ENCODE measurements around the gene CA4.

Gene CA4

DNA sequence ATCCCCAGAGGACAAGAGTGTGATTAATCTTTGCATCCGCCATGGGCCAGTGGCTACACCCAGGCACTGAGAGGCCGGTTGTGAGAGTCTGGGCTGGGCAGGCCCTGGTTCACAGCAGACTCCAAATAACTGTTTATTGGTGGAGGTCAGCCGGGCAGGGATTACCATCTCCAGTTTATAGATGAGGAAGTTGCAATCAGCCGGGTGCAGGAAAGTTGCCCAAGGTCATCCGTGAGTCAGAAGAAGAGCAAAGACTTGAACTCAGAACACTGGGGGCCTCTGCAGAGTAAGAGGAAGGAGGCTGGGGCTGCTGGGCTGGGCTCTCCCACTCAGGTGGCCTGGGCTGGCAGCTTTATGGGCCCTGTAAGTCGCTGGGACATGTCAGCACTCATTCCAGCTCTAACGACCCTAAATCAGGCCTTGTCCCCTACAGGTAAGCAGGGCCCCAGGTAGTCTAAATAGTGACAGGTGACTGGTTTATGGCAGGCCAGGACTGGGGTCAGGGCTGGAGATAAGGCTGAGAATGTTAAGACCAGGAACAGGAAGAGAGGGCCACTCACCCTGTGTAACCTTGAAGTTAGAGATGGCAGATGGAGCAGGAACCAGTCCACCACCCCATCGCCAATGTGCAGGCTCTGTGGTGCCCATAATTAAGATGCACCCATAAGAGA lies 2.1 kb upstream of the CA4 start:
- Histone ChIP-seq H3K9me2 (ENCODE audit: low read depth, low read length) (no peaks in the 10 kb centered on the region), H4K20me1 (ENCODE audit: insufficient read depth, low read length) (no peaks in the 10 kb centered on the region), H3K27me3 (ENCODE audit: insufficient read depth, low read length) (peaks cover 5% of the 10 kb centered on the region), H3F3A (ENCODE audit: insufficient read depth, low read length) (no peaks in the 10 kb centered on the region), H3K4me3 (ENCODE audit: low read depth, low read length, poor library complexity, severe bottlenecking) (no peak overlapping the region), H2AFZ (ENCODE audit: low read length) (no peak overlapping the region), H3K79me2 (ENCODE audit: insufficient read depth, low read length) (no peaks in the 10 kb centered on the region), H3K9me3 (ENCODE audit: low read length) (no peaks in the 10 kb centered on the region), H3K4me1 (ENCODE audit: insufficient read depth, low read length, severe bottlenecking) (peaks cover 20% of the 10 kb centered on the region), H3K4me2 (ENCODE audit: low read length) (no peak overlapping the region), H3K27ac (ENCODE audit: low read depth, low read length, poor library complexity, severe bottlenecking) (no peak overlapping the region), H3K9ac (ENCODE audit: low read length) (no peak overlapping the region), H3K36me3 (ENCODE audit: insufficient read depth, low read length) (no peaks in the 10 kb centered on the region)
- no peak for TF ChIP-seq EZH2 (IDR thresholded peaks at IDR 0.05; ENCODE audit: borderline replicate concordance, low read length)
- TF ChIP-seq, protein P1, sequence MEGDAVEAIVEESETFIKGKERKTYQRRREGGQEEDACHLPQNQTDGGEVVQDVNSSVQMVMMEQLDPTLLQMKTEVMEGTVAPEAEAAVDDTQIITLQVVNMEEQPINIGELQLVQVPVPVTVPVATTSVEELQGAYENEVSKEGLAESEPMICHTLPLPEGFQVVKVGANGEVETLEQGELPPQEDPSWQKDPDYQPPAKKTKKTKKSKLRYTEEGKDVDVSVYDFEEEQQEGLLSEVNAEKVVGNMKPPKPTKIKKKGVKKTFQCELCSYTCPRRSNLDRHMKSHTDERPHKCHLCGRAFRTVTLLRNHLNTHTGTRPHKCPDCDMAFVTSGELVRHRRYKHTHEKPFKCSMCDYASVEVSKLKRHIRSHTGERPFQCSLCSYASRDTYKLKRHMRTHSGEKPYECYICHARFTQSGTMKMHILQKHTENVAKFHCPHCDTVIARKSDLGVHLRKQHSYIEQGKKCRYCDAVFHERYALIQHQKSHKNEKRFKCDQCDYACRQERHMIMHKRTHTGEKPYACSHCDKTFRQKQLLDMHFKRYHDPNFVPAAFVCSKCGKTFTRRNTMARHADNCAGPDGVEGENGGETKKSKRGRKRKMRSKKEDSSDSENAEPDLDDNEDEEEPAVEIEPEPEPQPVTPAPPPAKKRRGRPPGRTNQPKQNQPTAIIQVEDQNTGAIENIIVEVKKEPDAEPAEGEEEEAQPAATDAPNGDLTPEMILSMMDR (IDR thresholded peaks at IDR 0.05; ENCODE audit: low read length), result no peak

DNA sequence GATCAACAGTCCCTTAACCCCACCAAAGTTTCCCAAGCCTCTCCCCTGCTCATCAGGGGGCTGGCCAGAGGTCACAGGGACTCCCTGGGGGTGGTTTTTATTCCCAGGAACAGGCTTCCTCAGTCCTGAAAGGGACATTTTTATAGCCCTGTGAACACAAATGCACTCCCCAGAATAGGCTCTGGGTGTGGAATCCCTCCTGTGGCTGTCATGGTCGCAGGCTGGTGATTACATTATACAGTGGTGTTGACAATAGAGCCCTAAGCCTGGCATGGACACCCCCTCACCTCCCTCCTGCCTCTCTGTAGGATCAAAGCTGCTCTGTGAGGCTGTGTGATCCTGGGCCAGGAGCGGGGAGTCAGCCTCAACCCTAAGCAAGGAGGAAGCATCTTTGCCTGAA lies 1.4 kb upstream of the CA4 start:
- Histone ChIP-seq H3K27ac (ENCODE audit: low read depth, low read length, poor library complexity, severe bottlenecking) (no peak overlapping the region), H3F3A (ENCODE audit: insufficient read depth, low read length) (no peaks in the 10 kb centered on the region), H2AFZ (ENCODE audit: low read length) (no peak overlapping the region), H3K9me3 (ENCODE audit: low read length) (no peaks in the 10 kb centered on the region), H3K9ac (ENCODE audit: low read length) (no peak overlapping the region), H3K4me1 (ENCODE audit: insufficient read depth, low read length, severe bottlenecking) (peaks cover 15% of the 10 kb centered on the region), H3K36me3 (ENCODE audit: insufficient read depth, low read length) (no peaks in the 10 kb centered on the region), H3K4me2 (ENCODE audit: low read length) (no peak overlapping the region), H3K4me3 (ENCODE audit: low read depth, low read length, poor library complexity, severe bottlenecking) (no peak overlapping the region), H3K79me2 (ENCODE audit: insufficient read depth, low read length) (no peaks in the 10 kb centered on the region), H4K20me1 (ENCODE audit: insufficient read depth, low read length) (no peaks in the 10 kb centered on the region), H3K9me2 (ENCODE audit: low read depth, low read length) (no peaks in the 10 kb centered on the region), H3K27me3 (ENCODE audit: insufficient read depth, low read length) (peaks cover 5% of the 10 kb centered on the region)
- no peak for TF ChIP-seq EZH2 (IDR thresholded peaks at IDR 0.05; ENCODE audit: borderline replicate concordance, low read length)
- TF ChIP-seq, protein P1 (IDR thresholded peaks at IDR 0.05; ENCODE audit: low read length), result no peak

DNA sequence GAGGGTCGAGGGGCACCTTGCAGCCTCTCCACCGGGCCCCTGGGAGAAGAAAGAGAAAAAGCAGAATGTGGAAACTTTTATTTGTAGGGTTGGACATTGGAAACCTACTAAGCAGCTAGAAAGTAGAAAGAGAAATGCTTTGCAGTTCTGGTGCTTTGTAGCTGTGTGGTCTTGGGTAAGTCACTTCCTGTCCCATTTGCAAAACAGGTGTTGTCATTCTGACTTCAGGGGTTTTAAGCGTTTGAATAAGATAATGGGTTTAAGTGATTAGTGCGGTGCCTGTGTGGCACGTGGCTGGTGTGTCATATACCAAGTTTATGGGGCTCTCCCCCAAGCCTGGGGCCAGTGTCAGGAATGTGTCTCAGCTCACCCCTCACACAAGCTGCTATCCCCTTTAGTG lies 1.6 kb downstream of the CA4 start:
- Histone ChIP-seq H3K4me1 (ENCODE audit: insufficient read depth, low read length, severe bottlenecking) (peaks cover 11% of the 10 kb centered on the region), H3K4me2 (ENCODE audit: low read length) (no peak overlapping the region; the same call in 1 of the 2 replicates), H3K27ac (ENCODE audit: low read depth, low read length, poor library complexity, severe bottlenecking) (no peak overlapping the region), H3F3A (ENCODE audit: insufficient read depth, low read length) (no peaks in the 10 kb centered on the region), H3K9me2 (ENCODE audit: low read depth, low read length) (no peaks in the 10 kb centered on the region), H3K36me3 (ENCODE audit: insufficient read depth, low read length) (no peaks in the 10 kb centered on the region), H3K79me2 (ENCODE audit: insufficient read depth, low read length) (no peaks in the 10 kb centered on the region), H2AFZ (ENCODE audit: low read length) (no peak overlapping the region), H3K4me3 (ENCODE audit: low read depth, low read length, poor library complexity, severe bottlenecking) (no peak overlapping the region), H3K9ac (ENCODE audit: low read length) (no peak overlapping the region), H3K9me3 (ENCODE audit: low read length) (no peaks in the 10 kb centered on the region), H3K27me3 (ENCODE audit: insufficient read depth, low read length) (peaks cover 14% of the 10 kb centered on the region), H4K20me1 (ENCODE audit: insufficient read depth, low read length) (no peaks in the 10 kb centered on the region)
- TF ChIP-seq EZH2 (IDR thresholded peaks at IDR 0.05; ENCODE audit: borderline replicate concordance, low read length), result no peak
- TF ChIP-seq, protein P1 (IDR thresholded peaks at IDR 0.05; ENCODE audit: low read length), result no peak
